Muscle of back (tissue), 11 donors: ENCODE data around the gene SULF2. TPM values are rescaled to one million over a fixed set of nuclear protein-coding genes. Genes with fewer than 3 reads are reported as not detected.

Experiments
- DNase-seq, 3 donors: peaks; one replicate each; pipeline versions ENCODE4 v3.0.0 to v3.0.0-alpha.2; 2013
- polyA plus RNA-seq, 10 donors: library from polyadenylated mRNA; unstranded; fragments of 120-200 nt; gene quantifications; one replicate each; pipeline ENCODE4 v1.2.1, GENCODE V29; 2013; ENCODE audit not compliant: insufficient read length in 10 of 10

SULF2 gene
- polyA plus RNA-seq, 10 donors, result 38.0 to 101 (median 52.4) TPM

GRCh38 chr20:47785854-47786764 is 828 bp upstream of the SULF2 start:
- peak; percentile 85 to 94 (median 90) for DNase-seq

- DNase-seq, result peak; percentile 41 to 83 (median 65)
These were observed 526 bp downstream of the SULF2 start for GRCh38 chr20:47784599-47785310.

- no peak for DNase-seq
These were observed 1.3 kb downstream of the SULF2 start for GRCh38 chr20:47783828-47784598.

- DNase-seq, result no peak
These were observed 2.2 kb downstream of the SULF2 start for GRCh38 chr20:47782920-47783552.

- DNase-seq, result no peak
These were observed 3.2 kb downstream of the SULF2 start for GRCh38 chr20:47782076-47782475.

- no peak for DNase-seq
These were observed 3.6 kb downstream of the SULF2 start for GRCh38 chr20:47781632-47782031.

- DNase-seq, result no peak
These were observed 4.4 kb downstream of the SULF2 start for GRCh38 chr20:47780720-47781389.

GRCh38 chr20:47778398-47779354 is 6.6 kb downstream of the SULF2 start:
- DNase-seq, result no peak

- no peak for DNase-seq
These were observed 8.1 kb downstream of the SULF2 start for GRCh38 chr20:47777220-47777619.

- DNase-seq, result no peak
These were observed 8.6 kb downstream of the SULF2 start for GRCh38 chr20:47776639-47777038.

GRCh38 chr20:47775841-47776240 is 9.4 kb downstream of the SULF2 start:
- DNase-seq, result no peak

- DNase-seq, result no peak
These were observed 10.2 kb downstream of the SULF2 start for GRCh38 chr20:47775039-47775438.

GRCh38 chr20:47774131-47774777 is 11.0 kb downstream of the SULF2 start:
- no peak for DNase-seq

- DNase-seq, result no peak
These were observed 11.9 kb downstream of the SULF2 start for GRCh38 chr20:47773371-47773786.

GRCh38 chr20:47770935-47771334 is 14.3 kb downstream of the SULF2 start:
- no peak for DNase-seq

- DNase-seq, result no peak
These were observed 17.1 kb downstream of the SULF2 start for GRCh38 chr20:47768016-47768824.

GRCh38 chr20:47765691-47766594 is 19.3 kb downstream of the SULF2 start:
- no peak for DNase-seq
